ENCODE measurements around the gene COL6A5. TPM values are rescaled to one million over a fixed set of nuclear protein-coding genes. Genes with fewer than 3 reads are reported as not detected.

The COL6A5 gene
- total RNA-seq, 1 experiment from 2014 or later: 0.04 TPM

- H4K91ac ChIP-seq (ENCODE audit: insufficient read length, low read depth, low read length): no peak overlapping the region
- no peaks in the 10 kb centered on the region for H3K9me3 ChIP-seq (ENCODE audit: control insufficient read depth, low read depth, low read length)
- H3K4me1 ChIP-seq (ENCODE audit: insufficient read depth, low read length): no peaks in the 10 kb centered on the region
- H3K9ac ChIP-seq (ENCODE audit: extremely low read depth, insufficient read length, low read length): no peak overlapping the region
- DNase-seq: no peak
- no peak overlapping the region for H3K4me2 ChIP-seq (ENCODE audit: insufficient read depth, insufficient read length, low read length)
- H3K79me2 ChIP-seq (ENCODE audit: insufficient read depth, low read length): no peaks in the 10 kb centered on the region
- H3K27ac ChIP-seq (ENCODE audit: insufficient read length, low read depth, low read length): no peak overlapping the region
- H2AFZ ChIP-seq (ENCODE audit: low read length): no peak overlapping the region
- Mint-ChIP-seq H3K36me3 (ENCODE audit: insufficient read depth in 1 of 3, low read depth in 3 of 3) (no peaks in the 10 kb centered on the region), H3K27ac (no peak overlapping the region), H3K27me3 (ENCODE audit: low read depth) (peaks cover 2% of the 10 kb centered on the region; the same call in 1 of the 2 replicates), H3K9me3 (no peaks in the 10 kb centered on the region; a peak in 2 of 5 replicates), H3K4me3 (no peak overlapping the region), H3K4me1 (peaks cover 7 to 8% of the 10 kb centered on the region in 2 experiments)
- no peak overlapping the region for H2BK15ac ChIP-seq (ENCODE audit: low read depth, low read length)
- H2BK20ac ChIP-seq (ENCODE audit: low read depth, low read length, poor library complexity, severe bottlenecking): no peak overlapping the region
- H4K5ac ChIP-seq (ENCODE audit: insufficient read length, low read depth, low read length): no peak overlapping the region
- H2BK12ac ChIP-seq (ENCODE audit: insufficient read length, low read depth, low read length): no peak overlapping the region
- H4K8ac ChIP-seq (replicated peaks; ENCODE audit: insufficient read length, low read depth, low read length): no peak overlapping the region
- H3K14ac ChIP-seq (ENCODE audit: insufficient read depth, low read length): no peak overlapping the region
- no peak overlapping the region for H2AK5ac ChIP-seq (ENCODE audit: insufficient read length, low read length)
- no peaks in the 10 kb centered on the region for H3K79me1 ChIP-seq (ENCODE audit: insufficient read depth, low read depth, low read length, poor library complexity, severe bottlenecking)
- H3K4ac ChIP-seq (ENCODE audit: low read depth, low read length): no peak overlapping the region
- H2BK120ac ChIP-seq (ENCODE audit: low read depth, low read length, poor library complexity, severe bottlenecking): no peak overlapping the region
- no peaks in the 10 kb centered on the region for H4K20me1 ChIP-seq (ENCODE audit: control insufficient read depth, insufficient read depth, insufficient read length)
- H3K56ac ChIP-seq (ENCODE audit: insufficient read length, low read depth, low read length): no peak overlapping the region
- H3K27me3 ChIP-seq (ENCODE audit: insufficient read depth, low read length): no peaks in the 10 kb centered on the region
- no peak overlapping the region for H3K18ac ChIP-seq (ENCODE audit: insufficient read length, low read depth, low read length)
- no peak overlapping the region for H3T11ph ChIP-seq (ENCODE audit: low read length)
- TF ChIP-seq, protein P1, sequence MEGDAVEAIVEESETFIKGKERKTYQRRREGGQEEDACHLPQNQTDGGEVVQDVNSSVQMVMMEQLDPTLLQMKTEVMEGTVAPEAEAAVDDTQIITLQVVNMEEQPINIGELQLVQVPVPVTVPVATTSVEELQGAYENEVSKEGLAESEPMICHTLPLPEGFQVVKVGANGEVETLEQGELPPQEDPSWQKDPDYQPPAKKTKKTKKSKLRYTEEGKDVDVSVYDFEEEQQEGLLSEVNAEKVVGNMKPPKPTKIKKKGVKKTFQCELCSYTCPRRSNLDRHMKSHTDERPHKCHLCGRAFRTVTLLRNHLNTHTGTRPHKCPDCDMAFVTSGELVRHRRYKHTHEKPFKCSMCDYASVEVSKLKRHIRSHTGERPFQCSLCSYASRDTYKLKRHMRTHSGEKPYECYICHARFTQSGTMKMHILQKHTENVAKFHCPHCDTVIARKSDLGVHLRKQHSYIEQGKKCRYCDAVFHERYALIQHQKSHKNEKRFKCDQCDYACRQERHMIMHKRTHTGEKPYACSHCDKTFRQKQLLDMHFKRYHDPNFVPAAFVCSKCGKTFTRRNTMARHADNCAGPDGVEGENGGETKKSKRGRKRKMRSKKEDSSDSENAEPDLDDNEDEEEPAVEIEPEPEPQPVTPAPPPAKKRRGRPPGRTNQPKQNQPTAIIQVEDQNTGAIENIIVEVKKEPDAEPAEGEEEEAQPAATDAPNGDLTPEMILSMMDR (conservative IDR thresholded peaks at IDR 0.05): no peak
- H3K23me2 ChIP-seq (ENCODE audit: insufficient read length, low read depth, low read length, poor library complexity, severe bottlenecking): no peaks in the 10 kb centered on the region
- no peak overlapping the region for H3K23ac ChIP-seq (ENCODE audit: insufficient read length, low read depth, low read length)
- H2BK5ac ChIP-seq (ENCODE audit: insufficient read length, low read length): no peak overlapping the region
- no CpG with 5 or more reads among the region's 5 CpGs for WGBS (ENCODE audit: extremely low coverage, insufficient read length, low lambda C conversion rate)
Observed at GRCh38 chr3:130428871-130429712, 83.6 kb downstream of the COL6A5 start.
